C4-2B (cell line): ENCODE data around the gene ACER1.

Experiments
- CTCF ChIP-seq: fragments of 450-650 bp; conservative IDR thresholded peaks from 2 replicates; pipeline ENCODE4 v1.5.1; 2017; ENCODE audit warnings: mild to moderate bottlenecking
- ZFX ChIP-seq: fragments of 450-650 bp; IDR thresholded peaks from 2 replicates; pipeline ENCODE4 v1.6.1; 2017

DNA sequence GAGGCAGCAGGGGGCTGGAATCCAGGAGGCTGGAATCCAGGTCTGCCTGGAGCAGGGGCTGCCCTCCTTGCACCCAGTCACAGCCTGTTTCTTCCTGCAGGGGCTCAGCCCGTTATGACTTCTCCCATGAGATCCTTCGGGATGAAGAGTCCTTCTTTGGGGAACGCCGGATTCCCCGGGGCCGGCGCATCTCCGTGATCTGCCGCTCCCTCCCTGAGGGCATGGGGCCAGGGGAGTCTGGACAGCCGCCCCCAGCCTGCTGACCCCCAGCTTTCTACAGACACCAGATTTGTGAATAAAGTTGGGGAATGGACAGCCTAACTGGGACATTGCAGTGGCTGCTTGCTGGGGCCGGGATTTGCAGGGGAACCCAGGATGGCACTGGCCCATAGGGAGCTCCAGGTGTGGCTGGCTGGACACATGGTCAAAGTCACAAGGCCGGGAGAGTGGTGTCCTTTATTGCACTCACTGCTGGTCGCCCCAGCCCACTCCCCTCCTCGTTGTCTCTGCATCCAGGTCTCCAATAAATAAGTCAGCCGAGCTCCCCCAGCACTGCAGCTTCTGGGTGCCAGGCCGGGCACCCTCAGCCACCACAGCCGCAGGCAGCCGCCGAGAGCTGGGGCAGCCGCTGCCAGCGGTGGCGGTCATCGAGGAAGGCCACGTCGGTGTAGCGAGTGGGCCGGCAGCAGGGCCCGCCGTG is 41.4 kb upstream of the ACER1 start:
- no peak for TF ChIP-seq CTCF
- TF ChIP-seq ZFX, result no peak
